ENCODE measurements around the gene BTBD2. TPM values are rescaled to one million over a fixed set of nuclear protein-coding genes. Genes with fewer than 3 reads are reported as not detected.

The BTBD2 gene
- total and polyA plus RNA-seq, 2 of the 13 experiments (the other 11 are each of a cell fraction or from before 2014, with no cell fraction given): 28.1 to 45.3 TPM

GRCh38 chr19:1942078-1942933, 73.2 kb downstream of the BTBD2 start:
- 0% methylated on average over 5 of the region's 40 CpGs for WGBS (ENCODE audit: low lambda C conversion rate)
- peak; percentile 73 for DNase-seq (ENCODE audit: low spot score)
- peak; percentile 55 for FAIRE-seq
- Histone ChIP-seq H3K79me2 (ENCODE audit: insufficient read depth, low read length) (peaks cover 44% of the 10 kb centered on the region), H3K4me3 (replicated peaks in 1 of 3; ENCODE audit: insufficient read depth in 1 of 3, low read depth in 2 of 3, low read length in 3 of 3) (peak overlapping the region; percentile 87 to 95 (median 95)), H3K36me3 (replicated peaks in 1 of 2; ENCODE audit: control insufficient read depth in 1 of 2, insufficient read depth in 2 of 2, low read length in 2 of 2) (peaks cover 0 to 5% of the 10 kb centered on the region in 2 experiments; a peak in 1 of 5 replicates), H2AFZ (ENCODE audit: low read length) (no peak overlapping the region), H3K27me3 (ENCODE audit: control insufficient read depth in 1 of 2, insufficient read depth in 2 of 2, low read length in 2 of 2) (no peaks in the 10 kb centered on the region; a peak in 1 of 5 replicates), H3K4me1 (ENCODE audit: insufficient read depth, low read length) (peaks cover 36% of the 10 kb centered on the region), H4K20me1 (ENCODE audit: insufficient read depth, low read length) (peaks cover 39% of the 10 kb centered on the region), H3K9ac (ENCODE audit: insufficient read depth, low read depth, low read length) (peak overlapping the region; percentile 76), H3K9me3 (ENCODE audit: low read length) (no peaks in the 10 kb centered on the region), H3K4me2 (ENCODE audit: low read depth, low read length) (peak overlapping the region; percentile 97), H3K27ac (ENCODE audit: extremely low read length, insufficient read depth, low read length) (peak overlapping the region; percentile 84)
- ChIA-PET CTCF (ENCODE audit: low intra/inter-chr PET ratio, low total read pairs) (no interaction called here), POLR2A (no interaction called here)
- BruUV-seq (replicated peaks): TSS peak; percentile 57
- in situ Hi-C loops (cut with HindIII; ENCODE audit: extremely low pct_ligation_motif_present, low pct_unique_long_range_greater_than_20kb): no loop called here
- peak; percentile 83 for ATAC-seq
- intact Hi-C loops (cut with micrococcal nuclease; ENCODE audit: unreplicated experiment): no loop called here
- TF ChIP-seq ZBTB34 (CRISPR knock-in tag; IDR thresholded peaks at IDR 0.05) (no peak), NBN (conservative IDR thresholded peaks at IDR 0.05) (no peak), SIN3A (IDR thresholded peaks at IDR 0.05; ENCODE audit: borderline replicate concordance, low read depth, low read length) (peak; percentile 66; the same call in 1 of the 2 replicates), TERF1 (CRISPR knock-in tag; IDR thresholded peaks at IDR 0.05) (no peak), DDIT3 (CRISPR knock-in tag; IDR thresholded peaks at IDR 0.05) (no peak), HDAC6 (IDR thresholded peaks at IDR 0.05; ENCODE audit: low read depth, low read length) (no peak), ZFP36 (IDR thresholded peaks at IDR 0.05; ENCODE audit: borderline replicate concordance, low read depth, low read length, partially characterized antibody) (no peak), FOXO1 (CRISPR knock-in tag; IDR thresholded peaks at IDR 0.05) (peak; percentile 52; the same call in 1 of the 2 replicates), HNF1B (CRISPR knock-in tag; IDR thresholded peaks at IDR 0.05) (peak; percentile 81), ATAD3A (CRISPR knock-in tag; IDR thresholded peaks at IDR 0.05) (no peak), FOXC1 (CRISPR knock-in tag; IDR thresholded peaks at IDR 0.05; ENCODE audit: borderline replicate concordance) (no peak), SNRNP70 (IDR thresholded peaks at IDR 0.05; ENCODE audit: low read depth, low read length) (no peak), TCF7L2 (IDR thresholded peaks at IDR 0.05; ENCODE audit: low read depth, low read length) (no peak), ISL2 (CRISPR knock-in tag; IDR thresholded peaks at IDR 0.05) (0 out of 2 replicates have a peak, but pooled peaks have one; percentile 26), MZF1 (CRISPR knock-in tag; IDR thresholded peaks at IDR 0.05; ENCODE audit: borderline replicate concordance) (0 out of 2 replicates have a peak, but pooled peaks have one; percentile 47), MED1 (CRISPR knock-in tag; IDR thresholded peaks at IDR 0.05) (peak; percentile 52), AGO2 (optimal IDR thresholded peaks at IDR 0.05; ENCODE audit: low read depth, low read length) (no peak), ATF7 (IDR thresholded peaks at IDR 0.05) (no peak), ATF7 (CRISPR knock-in tag; IDR thresholded peaks at IDR 0.05) (no peak), ZFY (CRISPR knock-in tag; IDR thresholded peaks at IDR 0.05) (peak; percentile 80), EZH2 (conservative IDR thresholded peaks at IDR 0.05; ENCODE audit: low read depth, low read length) (no peak)

Measured in HepG2 (cell line).